ENCODE measurements around the gene SPATA46. TPM values are rescaled to one million over a fixed set of nuclear protein-coding genes. Genes with fewer than 3 reads are reported as not detected.

Gene SPATA46
- total and polyA plus RNA-seq, 2 donors (not counting 3 experiments of a cell fraction or from before 2014, with no cell fraction given) = not detected

DNA sequence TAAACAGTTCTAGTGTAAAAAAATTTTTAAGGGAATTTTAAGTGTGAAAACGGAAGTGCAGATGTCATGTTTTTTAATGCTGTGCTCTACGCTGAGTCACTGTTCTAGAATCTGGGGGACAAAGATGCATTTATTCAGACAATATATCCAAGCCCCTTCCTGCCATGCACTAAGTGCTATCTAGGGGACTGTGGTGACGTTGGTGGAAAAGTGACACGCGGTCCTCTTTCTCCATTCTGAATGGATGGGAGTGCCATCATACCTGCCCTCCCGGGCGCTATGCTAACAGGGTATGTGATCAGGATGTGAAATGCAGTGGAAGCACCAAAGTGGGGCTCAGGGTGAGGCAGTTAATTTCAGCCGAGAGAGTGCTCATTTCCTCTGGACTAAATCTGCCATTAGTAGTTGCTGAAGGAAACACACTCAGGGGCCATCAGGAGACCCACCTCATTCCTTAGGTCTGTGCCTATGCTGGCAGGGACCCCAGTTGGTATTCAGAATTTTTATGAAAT lies 11.5 kb upstream of the SPATA46 start:
- H3K27me3 ChIP-seq (ENCODE audit: control insufficient read depth in 2 of 2, insufficient read depth in 2 of 2, low read length in 2 of 2) = no peaks in the 10 kb centered on the region
- no peak overlapping the region for H3K27ac ChIP-seq (ENCODE audit: insufficient read depth, low read depth, low read length)
- H4K20me1 ChIP-seq (replicated peaks; ENCODE audit: control insufficient read depth, extremely low read depth, insufficient read depth, low read length) = no peaks in the 10 kb centered on the region
- no peaks in the 10 kb centered on the region for H3K4me1 ChIP-seq (ENCODE audit: control insufficient read depth, extremely low read depth, insufficient read depth, low read length)
- DNase-seq (ENCODE audit: low read depth, low spot score) (no peak), FAIRE-seq (no peak)
- H2AFZ ChIP-seq (ENCODE audit: low read depth, low read length) = no peak overlapping the region
- intact Hi-C loops (cut with micrococcal nuclease) = no loop called here
- no TSS peak for BruUV-seq (replicated peaks)
- H3K36me3 ChIP-seq (ENCODE audit: control insufficient read depth in 2 of 2, extremely low read depth in 1 of 2, insufficient read depth in 2 of 2, low read length in 2 of 2) = peaks cover 0 to 3% of the 10 kb centered on the region in 2 experiments
- no peaks in the 10 kb centered on the region for H3K9me1 ChIP-seq (replicated peaks; ENCODE audit: control insufficient read depth, extremely low read depth, insufficient read depth, low read length)
- no peaks in the 10 kb centered on the region for H3K79me2 ChIP-seq (ENCODE audit: control insufficient read depth, insufficient read depth, low read length)
- TF ChIP-seq, protein P1, sequence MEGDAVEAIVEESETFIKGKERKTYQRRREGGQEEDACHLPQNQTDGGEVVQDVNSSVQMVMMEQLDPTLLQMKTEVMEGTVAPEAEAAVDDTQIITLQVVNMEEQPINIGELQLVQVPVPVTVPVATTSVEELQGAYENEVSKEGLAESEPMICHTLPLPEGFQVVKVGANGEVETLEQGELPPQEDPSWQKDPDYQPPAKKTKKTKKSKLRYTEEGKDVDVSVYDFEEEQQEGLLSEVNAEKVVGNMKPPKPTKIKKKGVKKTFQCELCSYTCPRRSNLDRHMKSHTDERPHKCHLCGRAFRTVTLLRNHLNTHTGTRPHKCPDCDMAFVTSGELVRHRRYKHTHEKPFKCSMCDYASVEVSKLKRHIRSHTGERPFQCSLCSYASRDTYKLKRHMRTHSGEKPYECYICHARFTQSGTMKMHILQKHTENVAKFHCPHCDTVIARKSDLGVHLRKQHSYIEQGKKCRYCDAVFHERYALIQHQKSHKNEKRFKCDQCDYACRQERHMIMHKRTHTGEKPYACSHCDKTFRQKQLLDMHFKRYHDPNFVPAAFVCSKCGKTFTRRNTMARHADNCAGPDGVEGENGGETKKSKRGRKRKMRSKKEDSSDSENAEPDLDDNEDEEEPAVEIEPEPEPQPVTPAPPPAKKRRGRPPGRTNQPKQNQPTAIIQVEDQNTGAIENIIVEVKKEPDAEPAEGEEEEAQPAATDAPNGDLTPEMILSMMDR (IDR thresholded peaks at IDR 0.05; ENCODE audit: extremely low read depth in 1 of 2, insufficient read depth in 1 of 2, low read depth in 1 of 2, low read length in 2 of 2) = no peak
- TF ChIP-seq GATA2 (IDR thresholded peaks at IDR 0.05; ENCODE audit: insufficient read depth, insufficient read length, low read depth, low read length) = no peak
- no peak for TF ChIP-seq JUN (IDR thresholded peaks at IDR 0.05; ENCODE audit: borderline replicate concordance, insufficient read depth, insufficient read length, low read depth)
- no peak for TF ChIP-seq FOS (IDR thresholded peaks at IDR 0.05; ENCODE audit: borderline replicate concordance, insufficient read depth, low read length)
- TF ChIP-seq, protein P2, sequence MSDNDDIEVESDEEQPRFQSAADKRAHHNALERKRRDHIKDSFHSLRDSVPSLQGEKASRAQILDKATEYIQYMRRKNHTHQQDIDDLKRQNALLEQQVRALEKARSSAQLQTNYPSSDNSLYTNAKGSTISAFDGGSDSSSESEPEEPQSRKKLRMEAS (IDR thresholded peaks at IDR 0.05; ENCODE audit: insufficient read depth, insufficient read length) = no peak
- TF ChIP-seq MYC (IDR thresholded peaks at IDR 0.05; ENCODE audit: low read depth, low read length) = no peak
- no peak for TF ChIP-seq POLR2A (IDR thresholded peaks at IDR 0.05; ENCODE audit: low read depth, low read length)
- no peak for TF ChIP-seq POLR2AphosphoS5 (IDR thresholded peaks at IDR 0.05; ENCODE audit: insufficient read depth, low read depth, low read length)
- no peak for TF ChIP-seq EZH2 (IDR thresholded peaks at IDR 0.05; ENCODE audit: borderline replicate concordance, low read depth, low read length, severe bottlenecking)
- dilution Hi-C loops (cut with MboI; ENCODE audit: extremely low pct_ligation_motif_present, low sequenced_read_pairs) = no loop called here
- H3K9me3 ChIP-seq (replicated peaks; ENCODE audit: control insufficient read depth, insufficient read depth, low read length) = no peaks in the 10 kb centered on the region
- no peak overlapping the region for H3K4me3 ChIP-seq (replicated peaks in 1 of 3; ENCODE audit: insufficient read depth in 1 of 3, low read depth in 1 of 3, low read length in 3 of 3)
- no peak overlapping the region for H3K9ac ChIP-seq (replicated peaks; ENCODE audit: extremely low read depth, insufficient read depth, low read length)
- H3K4me2 ChIP-seq (ENCODE audit: insufficient read depth, low read length) = no peak overlapping the region
- ChIA-PET POLR2A (no interaction called here), CTCF (interaction anchor here (1.2 to 4.1 kb wide), 2 partner anchors 32 to 332 kb away, joined by 3 to 51 read pairs; no protein-coding TSS in a partner anchor)
